OCI-LY3 (cell line): ENCODE data around the gene POLQ.
"Not testable (repeated sequence)": the region's sequence is repeated elsewhere in the genome, so short reads cannot be mapped to it uniquely, and the experiment has no call there.

Experiments
- H2AFZ ChIP-seq: fragments of 200-600, 300-600 bp; shearing (Covaris generic); 2 replicates; pipeline ENCODE4 v1.6.0; 2014; ENCODE audit warnings: antibody characterized with exemption, low read depth, low read length
- H3K27ac ChIP-seq: fragments of 200-600, 300-600 bp; sonication (generic); 2 replicates; pipeline ENCODE4 v1.5.1; 2014; ENCODE audit warnings: mild to moderate bottlenecking, low read length, moderate library complexity, mixed read lengths
- H3K27me3 ChIP-seq: fragments of 200-600, 300-600 bp; sonication (generic); 2 replicates; pipeline ENCODE4 v1.6.1; 2014; ENCODE audit warnings: low read depth, low read length, mixed read lengths
- H3K36me3 ChIP-seq: fragments of 200-600, 300-600 bp; sonication (generic); replicated peaks from 2 replicates; pipeline ENCODE3; 2014; ENCODE audit warnings: low read depth, low read length, mixed read lengths
- H3K4me1 ChIP-seq: fragments of 300-600, 200-600 bp; sonication (generic); 2 replicates; pipeline ENCODE4 v1.6.1; 2014; ENCODE audit warnings: low read length, mixed read lengths
- H3K4me2 ChIP-seq: fragments of 200-600, 300-600 bp; sonication (generic); 2 replicates; pipeline ENCODE4 v1.6.1; 2014; ENCODE audit warnings: low read length, mixed read lengths
- H3K4me3 ChIP-seq: fragments of 300-600, 200-600 bp; sonication (generic); 2 replicates; pipeline ENCODE4 v1.5.1; 2014; ENCODE audit warnings: antibody characterized with exemption, mild to moderate bottlenecking, low read length, moderate library complexity
- H3K79me2 ChIP-seq: fragments of 300-600, 200-600 bp; shearing (Covaris generic); 2 replicates; pipeline ENCODE4 v1.6.1; 2014; ENCODE audit warnings: mild to moderate bottlenecking, low read length, mixed read lengths
- H3K9ac ChIP-seq: fragments of 300-600, 200-600 bp; shearing (Covaris generic); 2 replicates; pipeline ENCODE4 v1.6.0; 2014; ENCODE audit warnings: mild to moderate bottlenecking, low read length, moderate library complexity
- H3K9me3 ChIP-seq: fragments of 200-600, 300-600 bp; shearing (Covaris generic); 2 replicates; pipeline ENCODE4 v1.6.1; 2014; ENCODE audit warnings: low read length, mixed read lengths; ENCODE audit not compliant: insufficient read depth
- H4K20me1 ChIP-seq: fragments of 200-600, 300-600 bp; sonication (generic); 2 replicates; pipeline ENCODE4 v1.6.1; 2016; ENCODE audit warnings: low read length, mixed read lengths; ENCODE audit not compliant: insufficient read depth
- EZH2phosphoT487 ChIP-seq: fragments of 200-600 bp; shearing (Covaris generic); IDR thresholded peaks from 2 replicates; pipeline ENCODE4 v1.6.1; 2018; ENCODE audit warnings: antibody characterized with exemption, mixed run types, low read depth
- TF ChIP-seq, protein P1 (sequence below): fragments of 200-600, 300-600 bp; sonication (generic); IDR thresholded peaks from 2 replicates; pipeline ENCODE4 v1.5.1; 2014; ENCODE audit warnings: antibody characterized with exemption, low read length, low read depth

POLQ gene

DNA sequence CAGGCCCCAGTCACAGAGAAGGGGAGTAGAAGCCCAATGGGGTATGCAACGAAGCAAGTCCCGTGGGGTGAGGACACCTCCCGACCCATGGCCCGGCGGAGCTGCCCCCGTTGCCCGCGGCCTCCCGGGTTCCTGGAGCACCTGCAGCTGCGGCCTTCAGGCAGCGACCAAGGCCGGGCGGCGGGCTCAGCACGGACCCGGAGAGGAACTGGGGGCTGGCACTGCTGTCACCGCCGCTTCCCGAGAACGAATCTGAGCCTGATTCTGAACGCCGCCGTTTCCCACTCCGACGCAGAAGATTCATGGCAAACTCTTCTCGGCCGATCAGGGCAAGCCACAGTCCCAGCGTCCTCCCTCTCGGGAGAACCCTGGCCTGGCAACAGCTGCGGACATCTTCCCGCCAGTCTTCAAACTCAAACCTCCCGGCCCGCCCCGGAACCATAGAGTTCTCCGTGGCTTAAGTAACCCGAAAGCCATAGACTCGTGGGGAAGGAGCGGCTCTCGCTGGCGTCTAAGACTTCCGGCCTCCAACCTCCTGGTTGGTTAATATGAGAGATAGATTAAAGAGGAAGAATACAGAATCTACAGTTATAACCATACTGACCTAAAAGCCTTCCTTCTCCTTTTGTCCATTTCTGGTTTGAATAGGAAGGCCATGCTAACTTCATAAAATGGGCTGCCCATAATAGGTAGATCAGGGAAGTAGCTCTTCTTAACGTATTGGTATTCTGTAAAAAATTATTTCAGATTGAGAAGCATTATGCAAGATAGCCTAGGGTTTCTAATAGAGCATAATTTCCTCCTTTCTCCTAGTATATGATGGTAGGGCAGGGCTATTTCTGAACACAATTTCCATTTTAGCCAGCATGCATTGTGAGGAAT is at the start of gene POLQ:
POLQ (minus strand) TSS at position 415 of the 882 bp plus-strand sequence; CDS start at position 304, 111 bp downstream.
- peaks cover 50% of the 10 kb centered on the region for H3K79me2 ChIP-seq
- peak within 1 kb of the TSS; percentile 72 for H2AFZ ChIP-seq
- peaks cover 26% of the 10 kb centered on the region for H3K36me3 ChIP-seq
- no peaks in the 10 kb centered on the region for H3K9me3 ChIP-seq
- TF ChIP-seq, protein P1, sequence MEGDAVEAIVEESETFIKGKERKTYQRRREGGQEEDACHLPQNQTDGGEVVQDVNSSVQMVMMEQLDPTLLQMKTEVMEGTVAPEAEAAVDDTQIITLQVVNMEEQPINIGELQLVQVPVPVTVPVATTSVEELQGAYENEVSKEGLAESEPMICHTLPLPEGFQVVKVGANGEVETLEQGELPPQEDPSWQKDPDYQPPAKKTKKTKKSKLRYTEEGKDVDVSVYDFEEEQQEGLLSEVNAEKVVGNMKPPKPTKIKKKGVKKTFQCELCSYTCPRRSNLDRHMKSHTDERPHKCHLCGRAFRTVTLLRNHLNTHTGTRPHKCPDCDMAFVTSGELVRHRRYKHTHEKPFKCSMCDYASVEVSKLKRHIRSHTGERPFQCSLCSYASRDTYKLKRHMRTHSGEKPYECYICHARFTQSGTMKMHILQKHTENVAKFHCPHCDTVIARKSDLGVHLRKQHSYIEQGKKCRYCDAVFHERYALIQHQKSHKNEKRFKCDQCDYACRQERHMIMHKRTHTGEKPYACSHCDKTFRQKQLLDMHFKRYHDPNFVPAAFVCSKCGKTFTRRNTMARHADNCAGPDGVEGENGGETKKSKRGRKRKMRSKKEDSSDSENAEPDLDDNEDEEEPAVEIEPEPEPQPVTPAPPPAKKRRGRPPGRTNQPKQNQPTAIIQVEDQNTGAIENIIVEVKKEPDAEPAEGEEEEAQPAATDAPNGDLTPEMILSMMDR, result no peak
- no peak for TF ChIP-seq EZH2phosphoT487
- peak within 1 kb of the TSS; percentile 95 for H3K4me3 ChIP-seq
- peak within 1 kb of the TSS; percentile 91 for H3K9ac ChIP-seq
- H3K27me3 ChIP-seq, result no peaks in the 10 kb centered on the region
- H4K20me1 ChIP-seq, result no peaks in the 10 kb centered on the region
- H3K4me1 ChIP-seq, result peaks cover 36% of the 10 kb centered on the region
- H3K4me2 ChIP-seq, result peak within 1 kb of the TSS; percentile 99
- peak within 1 kb of the TSS; percentile 98 for H3K27ac ChIP-seq

DNA sequence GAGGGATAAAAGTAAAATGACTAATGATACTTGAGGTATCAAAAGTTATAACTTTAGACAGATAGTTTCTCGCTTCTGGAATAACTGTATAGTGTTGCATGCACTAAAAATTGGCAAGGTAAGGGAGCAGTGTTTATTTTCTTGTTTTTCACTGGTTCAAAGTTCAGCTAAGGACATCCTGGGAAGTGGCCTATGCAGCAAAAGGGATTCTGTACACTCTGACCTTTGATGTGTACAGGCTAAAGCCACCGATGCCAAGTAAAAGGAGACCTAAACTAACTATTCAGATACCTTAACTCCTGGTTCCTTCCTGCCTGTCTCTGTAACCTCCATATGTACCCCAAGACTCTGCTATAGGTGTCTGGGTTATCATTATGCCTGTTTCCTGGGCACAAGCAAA is 49.1 kb upstream of the POLQ start:
- Histone ChIP-seq H2AFZ (no peak overlapping the region), H3K9ac (no peak overlapping the region), H3K4me2 (no peak overlapping the region), H3K27ac (no peak overlapping the region), H3K27me3 (no peaks in the 10 kb centered on the region), H3K4me1 (peaks cover 19% of the 10 kb centered on the region), H3K79me2 (no peaks in the 10 kb centered on the region), H3K36me3 (no peaks in the 10 kb centered on the region), H3K4me3 (no peak overlapping the region), H4K20me1 (no peaks in the 10 kb centered on the region), H3K9me3 (no peaks in the 10 kb centered on the region)
- TF ChIP-seq, protein P1, result no peak
- no peak for TF ChIP-seq EZH2phosphoT487

DNA sequence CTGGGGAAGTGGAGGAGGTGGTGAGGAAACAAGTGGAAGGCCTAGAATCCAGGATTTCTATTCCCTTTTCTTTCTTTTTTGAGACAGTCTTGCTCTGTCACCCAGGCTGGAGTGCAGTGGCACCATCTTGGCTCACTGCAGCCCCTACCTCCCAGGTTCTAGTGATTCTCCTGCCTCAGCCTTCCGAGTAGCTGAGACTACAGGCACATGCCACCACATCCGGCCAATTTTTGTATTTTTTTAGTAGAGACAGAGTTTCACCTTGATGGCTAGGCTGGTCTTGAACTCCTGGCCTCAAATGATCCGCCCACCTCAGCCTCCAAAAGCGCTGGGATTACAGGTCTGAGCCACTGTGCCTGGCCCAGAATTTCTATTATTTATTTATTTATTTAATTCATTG is 48.0 kb upstream of the POLQ start:
- not testable (repeated sequence) for H3K9me3 ChIP-seq, H3K27me3 ChIP-seq, H3K9ac ChIP-seq, H3K36me3 ChIP-seq, H3K27ac ChIP-seq, H3K79me2 ChIP-seq, H4K20me1 ChIP-seq, H3K4me3 ChIP-seq, H2AFZ ChIP-seq
- Histone ChIP-seq H3K4me2 (peak overlapping the region; percentile 50), H3K4me1 (peaks cover 19% of the 10 kb centered on the region)

DNA sequence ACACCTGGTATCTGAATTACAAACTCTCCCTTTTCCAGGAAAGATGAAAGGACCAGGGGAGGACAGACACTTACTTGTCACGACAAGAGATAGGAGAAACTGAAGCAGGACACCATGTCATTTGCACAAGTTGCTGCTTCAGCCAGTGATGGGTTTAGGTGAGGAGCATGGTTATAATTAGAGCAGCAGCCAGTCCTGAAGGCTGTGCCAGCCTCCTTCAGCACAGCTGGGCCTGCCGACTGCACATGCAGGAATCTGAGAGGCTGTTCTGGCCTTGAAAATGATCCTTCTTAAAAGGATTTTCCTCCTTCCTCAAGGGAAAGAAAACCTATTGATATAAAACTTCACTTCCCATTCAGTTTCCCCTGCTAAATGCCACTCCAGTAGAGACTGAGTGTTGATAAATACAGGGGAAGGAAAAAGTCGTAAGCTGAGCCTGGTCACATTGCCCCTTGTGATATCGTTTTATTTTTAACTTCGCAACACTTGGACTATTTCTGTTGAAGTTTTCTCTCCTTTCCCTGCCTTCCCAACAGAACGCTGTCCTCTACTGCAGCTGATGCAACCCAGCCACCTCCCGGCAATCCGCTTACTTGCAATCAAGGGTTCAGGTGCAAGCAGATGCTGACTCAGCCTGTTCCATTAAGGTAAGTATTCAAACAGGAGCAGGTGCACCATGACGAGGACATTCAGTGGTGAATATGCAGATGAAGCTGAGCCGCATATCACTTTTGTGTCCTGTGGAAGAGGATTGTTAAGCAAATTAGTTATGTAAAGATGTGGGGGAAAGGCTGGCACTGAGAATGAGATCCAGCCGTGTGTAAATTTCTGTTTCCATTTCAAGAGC is 47.3 kb upstream of the POLQ start, which contains the start of gene FBXO40:
FBXO40 (plus strand) TSS at position 524 of the 847 bp plus-strand sequence. CDS start 27,197 bp downstream, outside the sequence.
- Histone ChIP-seq H3K4me2 (peak within 1 kb of the TSS; percentile 50), H3K9me3 (no peaks in the 10 kb centered on the region), H2AFZ (peak within 1 kb of the TSS; percentile 48), H3K9ac (peak within 1 kb of the TSS; percentile 3; the same call in 1 of the 2 replicates), H3K4me3 (peak within 1 kb of the TSS; percentile 22), H3K27ac (no peak within 1 kb of the TSS), H3K27me3 (no peaks in the 10 kb centered on the region), H3K36me3 (no peaks in the 10 kb centered on the region), H4K20me1 (no peaks in the 10 kb centered on the region), H3K79me2 (no peaks in the 10 kb centered on the region), H3K4me1 (peaks cover 19% of the 10 kb centered on the region)
- TF ChIP-seq EZH2phosphoT487, result no peak
- TF ChIP-seq, protein P1, result peak; percentile 54
